CD14-positive monocyte (primary cell): ENCODE results near the gene CGREF1. TPM values are rescaled to one million over a fixed set of nuclear protein-coding genes. Genes with fewer than 3 reads are reported as not detected.

Experiments used
- DNase-seq, 3 donors: peaks; one replicate each; pipeline ENCODE4 v3.0.0-alpha.2; 2011 to 2022
- H2AFZ ChIP-seq: 2 replicates; pipeline ENCODE4 v1.6.0; 2012; ENCODE audit warnings: mild to moderate bottlenecking, low read depth, low read length, inconsistent platforms; ENCODE audit not compliant: insufficient read depth, poor library complexity, severe bottlenecking
- H3K27ac ChIP-seq, 2 donors: 1 replicate in 1 of 2; 2 replicates in 1 of 2; pipeline ENCODE4 v1.5.1; 2012 to 2013; ENCODE audit warnings: low read length in 2 of 2, control low read depth in 1 of 2, inconsistent platforms in 1 of 2, low read depth in 1 of 2, mild to moderate bottlenecking in 1 of 2
- H3K27me3 ChIP-seq, 2 donors: one replicate each; pipeline versions ENCODE4 v1.6.0 to v1.6.1; 2011 to 2013; ENCODE audit warnings: low read length in 2 of 2; ENCODE audit not compliant: control insufficient read depth in 2 of 2, insufficient read depth in 2 of 2
- H3K36me3 ChIP-seq, 2 donors: replicated peaks in 1 of 2; 1 replicate in 1 of 2; 2 replicates in 1 of 2; pipeline versions ENCODE4 v1.5.1 to v1.6.1; 2012 to 2013; ENCODE audit warnings: low read length in 2 of 2, control low read depth in 1 of 2, inconsistent platforms in 1 of 2, mild to moderate bottlenecking in 1 of 2; ENCODE audit not compliant: insufficient read depth in 2 of 2, control insufficient read depth in 1 of 2
- H3K4me1 ChIP-seq, 2 donors: 1 replicate in 1 of 2; 2 replicates in 1 of 2; pipeline versions ENCODE4 v1.5.1 to v1.6.1; 2012 to 2013; ENCODE audit warnings: low read length in 2 of 2, control low read depth in 1 of 2, inconsistent platforms in 1 of 2, mild to moderate bottlenecking in 1 of 2, moderate library complexity in 1 of 2; ENCODE audit not compliant: insufficient read depth in 2 of 2, control insufficient read depth in 1 of 2
- H3K4me2 ChIP-seq: replicated peaks from 2 replicates; pipeline ENCODE3; 2012; ENCODE audit warnings: low read length, moderate library complexity, mild to moderate bottlenecking; ENCODE audit not compliant: poor library complexity, severe bottlenecking; ENCODE audit errors: extremely low read depth
- H3K4me3 ChIP-seq, 3 experiments: fragments of 200-600 bp in 1 of 3; sonication (generic) in 1 of 3; replicated peaks in 1 of 3; 1 replicate in 2 of 3; 2 replicates in 1 of 3; pipeline ENCODE4 v1.5.1; 2011 to 2013; ENCODE audit warnings: low read length in 3 of 3, mild to moderate bottlenecking in 3 of 3, control low read depth in 2 of 3, low read depth in 2 of 3, inconsistent platforms in 1 of 3, moderate library complexity in 1 of 3
- H3K79me2 ChIP-seq: 2 replicates; pipeline ENCODE4 v1.6.0; 2012; ENCODE audit warnings: mild to moderate bottlenecking, control low read depth, inconsistent platforms, low read length, moderate library complexity; ENCODE audit not compliant: insufficient read depth
- H3K9ac ChIP-seq: 2 replicates; pipeline ENCODE4 v1.6.0; 2017; ENCODE audit warnings: low read length, mild to moderate bottlenecking; ENCODE audit not compliant: insufficient read depth, poor library complexity, severe bottlenecking
- H3K9me3 ChIP-seq, 2 donors: replicated peaks in 1 of 2; 1 replicate in 1 of 2; 2 replicates in 1 of 2; pipeline versions ENCODE4 v1.5.1 to v1.6.1; 2012 to 2013; ENCODE audit warnings: low read length in 2 of 2, control low read depth in 1 of 2; ENCODE audit not compliant: control insufficient read depth in 1 of 2, insufficient read depth in 1 of 2
- H4K20me1 ChIP-seq: 2 replicates; pipeline ENCODE4 v1.6.0; 2012; ENCODE audit warnings: mild to moderate bottlenecking, low read length, control low read depth, moderate library complexity; ENCODE audit not compliant: insufficient read depth
- H3K27ac Mint-ChIP-seq, 7 donors: one replicate each; pipeline ENCODE4 v1.8.0; 2020; ENCODE audit warnings: mild to moderate bottlenecking in 7 of 7, mixed read lengths in 7 of 7, moderate library complexity in 6 of 7, inconsistent platforms in 2 of 7
- H3K27me3 Mint-ChIP-seq, 3 donors: one replicate each; pipeline ENCODE4 v1.8.0; 2021 to 2022; ENCODE audit warnings: low read depth in 3 of 3, mild to moderate bottlenecking in 3 of 3, mixed read lengths in 3 of 3, moderate library complexity in 3 of 3, inconsistent platforms in 1 of 3
- H3K36me3 Mint-ChIP-seq, 2 donors: one replicate each; pipeline ENCODE4 v1.8.0; 2020; ENCODE audit warnings: mixed read lengths in 2 of 2, inconsistent platforms in 1 of 2, mild to moderate bottlenecking in 1 of 2
- H3K4me1 Mint-ChIP-seq: one replicate; pipeline ENCODE4 v1.8.0; 2020; ENCODE audit warnings: mild to moderate bottlenecking, mixed read lengths
- H3K4me3 Mint-ChIP-seq, 2 donors: one replicate each; pipeline ENCODE4 v1.8.0; 2020; ENCODE audit warnings: mild to moderate bottlenecking in 2 of 2, mixed read lengths in 2 of 2, moderate library complexity in 1 of 2
- H3K9me3 Mint-ChIP-seq, 7 donors: one replicate each; pipeline ENCODE4 v1.8.0; 2020 to 2022; ENCODE audit warnings: mixed read lengths in 7 of 7, mild to moderate bottlenecking in 6 of 7, moderate library complexity in 6 of 7, inconsistent platforms in 2 of 7
- WGBS: methylation state at CpG from one replicate; pipeline ENCODE4 v1.1.5; 2013; ENCODE audit warnings: missing lambda C conversion rate; ENCODE audit not compliant: insufficient coverage; 5-methylcytosine and 5-hydroxymethylcytosine counted together
- intact Hi-C, 2 donors: fragments of 100-400 bp; cut with micrococcal nuclease; formaldehyde crosslinking; loops; one replicate each; pipeline versions ENCODE4 v1.15.0 to v1.15.1; 2023
- polyA plus RNA-seq, 3 donors: library from polyadenylated mRNA; depleted of rRNA in 1 of 3; unstranded in 2 of 3; stranded (reverse) in 1 of 3; fragments of 300-500 nt in 2 of 3; fragments of >200 nt in 1 of 3; fragmentation: Illumina TruSeq in 2 of 3; gene quantifications; 1 replicate in 2 of 3; 2 replicates in 1 of 3; pipeline ENCODE4 v1.2.3, GENCODE V29; 2012 to 2021
- TF ChIP-seq, protein P1 (sequence below): fragments of 200-600 bp; IDR thresholded peaks from one replicate; pipeline ENCODE4 v1.8.0; 2022; ENCODE audit warnings: antibody characterized with exemption, mild to moderate bottlenecking

CGREF1 gene
- polyA plus RNA-seq, 3 donors: not detected

- no peak for DNase-seq
- Mint-ChIP-seq H3K4me1 (peaks cover 18% of the 10 kb centered on the region), H3K27ac (peak overlapping the region in 1 of 7 donors; percentile 69), H3K27me3 (peaks cover 0 to 4% (median 0%) of the 10 kb centered on the region in 3 donors), H3K4me3 (no peak overlapping the region), H3K9me3 (peaks cover 0 to 2% (median 0%) of the 10 kb centered on the region in 7 donors), H3K36me3 (peaks cover 40 to 43% of the 10 kb centered on the region in 2 donors)
- H3K4me3 ChIP-seq: no peak overlapping the region
- H3K27me3 ChIP-seq: no peaks in the 10 kb centered on the region
- TF ChIP-seq, protein P1, sequence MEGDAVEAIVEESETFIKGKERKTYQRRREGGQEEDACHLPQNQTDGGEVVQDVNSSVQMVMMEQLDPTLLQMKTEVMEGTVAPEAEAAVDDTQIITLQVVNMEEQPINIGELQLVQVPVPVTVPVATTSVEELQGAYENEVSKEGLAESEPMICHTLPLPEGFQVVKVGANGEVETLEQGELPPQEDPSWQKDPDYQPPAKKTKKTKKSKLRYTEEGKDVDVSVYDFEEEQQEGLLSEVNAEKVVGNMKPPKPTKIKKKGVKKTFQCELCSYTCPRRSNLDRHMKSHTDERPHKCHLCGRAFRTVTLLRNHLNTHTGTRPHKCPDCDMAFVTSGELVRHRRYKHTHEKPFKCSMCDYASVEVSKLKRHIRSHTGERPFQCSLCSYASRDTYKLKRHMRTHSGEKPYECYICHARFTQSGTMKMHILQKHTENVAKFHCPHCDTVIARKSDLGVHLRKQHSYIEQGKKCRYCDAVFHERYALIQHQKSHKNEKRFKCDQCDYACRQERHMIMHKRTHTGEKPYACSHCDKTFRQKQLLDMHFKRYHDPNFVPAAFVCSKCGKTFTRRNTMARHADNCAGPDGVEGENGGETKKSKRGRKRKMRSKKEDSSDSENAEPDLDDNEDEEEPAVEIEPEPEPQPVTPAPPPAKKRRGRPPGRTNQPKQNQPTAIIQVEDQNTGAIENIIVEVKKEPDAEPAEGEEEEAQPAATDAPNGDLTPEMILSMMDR: no peak
- H3K4me1 ChIP-seq: peaks cover 19% of the 10 kb centered on the region in 2 donors
- H3K4me2 ChIP-seq: no peak overlapping the region
- intact Hi-C loops: loop anchor here (5.0 kb wide), 1 partner anchor 33 kb away; no protein-coding TSS in a partner anchor
- H2AFZ ChIP-seq: no peak overlapping the region
- peaks cover 33 to 43% of the 10 kb centered on the region in 2 donors for H3K36me3 ChIP-seq
- no peak overlapping the region for H3K9ac ChIP-seq
- H3K9me3 ChIP-seq: no peaks in the 10 kb centered on the region
- H3K27ac ChIP-seq: no peak overlapping the region
- peaks cover 18% of the 10 kb centered on the region for H3K79me2 ChIP-seq
- 90% methylated on average over 8 of the region's 10 CpGs for WGBS
- peaks cover 19% of the 10 kb centered on the region for H4K20me1 ChIP-seq
Observed at GRCh38 chr2:27130396-27130795, 11.5 kb upstream of the CGREF1 start.

DNA sequence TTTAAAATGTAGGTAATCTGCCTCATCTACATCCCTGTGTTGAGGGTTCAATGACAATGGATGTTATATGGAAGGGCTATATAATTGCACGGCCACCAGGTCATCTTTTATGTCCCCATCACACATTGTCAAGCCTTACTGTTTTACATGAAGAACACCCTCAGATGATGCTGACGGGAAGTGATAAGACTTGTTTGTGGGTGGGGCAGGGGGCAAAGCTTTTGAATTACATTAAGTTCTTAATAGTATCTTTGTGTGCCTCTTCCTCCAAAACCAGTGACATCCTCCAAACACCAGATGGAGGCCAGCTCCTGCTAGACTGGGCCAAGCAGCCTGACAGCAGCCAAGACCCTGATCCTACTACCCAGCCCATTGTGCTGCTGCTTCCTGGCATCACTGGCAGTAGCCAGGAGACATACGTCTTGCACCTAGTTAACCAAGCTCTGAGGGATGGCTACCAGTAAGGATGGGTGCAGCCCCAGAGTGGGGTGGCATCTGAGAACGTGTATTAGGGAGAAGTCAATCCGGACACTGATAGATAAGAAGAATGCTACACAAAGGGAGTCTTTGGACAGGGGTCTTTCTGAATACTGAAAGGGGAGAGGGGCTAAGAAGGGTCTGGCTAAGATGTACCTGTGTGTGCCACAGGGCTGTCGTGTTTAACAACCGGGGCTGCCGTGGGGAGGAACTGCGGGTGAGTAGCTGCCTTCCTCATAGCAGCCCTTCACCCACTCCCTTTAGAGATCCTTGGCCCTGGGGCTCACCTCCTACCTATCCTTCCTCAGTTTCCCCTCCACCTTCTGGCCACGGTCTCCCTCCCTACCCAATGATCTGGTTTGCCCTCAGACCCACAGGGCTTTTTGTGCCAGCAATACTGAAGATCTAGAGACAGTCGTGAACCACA lies 10.0 kb upstream of the CGREF1 start:
- Histone ChIP-seq H3K36me3 (peaks cover 33 to 43% of the 10 kb centered on the region in 2 donors), H4K20me1 (peaks cover 19% of the 10 kb centered on the region), H3K4me1 (peaks cover 12 to 13% of the 10 kb centered on the region in 2 donors), H3K4me2 (no peak overlapping the region), H2AFZ (no peak overlapping the region), H3K79me2 (peaks cover 13% of the 10 kb centered on the region), H3K4me3 (no peak overlapping the region), H3K27ac (no peak overlapping the region), H3K9ac (no peak overlapping the region), H3K27me3 (no peaks in the 10 kb centered on the region), H3K9me3 (no peaks in the 10 kb centered on the region)
- H3K27ac Mint-ChIP-seq: peak overlapping the region in 4 of 7 donors; percentile 28 to 74 (median 51)
- no peak for DNase-seq
- peaks cover 0 to 2% (median 0%) of the 10 kb centered on the region in 7 donors for H3K9me3 Mint-ChIP-seq
- peaks cover 40 to 43% of the 10 kb centered on the region in 2 donors for H3K36me3 Mint-ChIP-seq
- peaks cover 0 to 2% (median 0%) of the 10 kb centered on the region in 3 donors for H3K27me3 Mint-ChIP-seq
- intact Hi-C loops: no loop called here
- no peak overlapping the region for H3K4me3 Mint-ChIP-seq
- peaks cover 16% of the 10 kb centered on the region for H3K4me1 Mint-ChIP-seq
- TF ChIP-seq, protein P1: no peak
- WGBS: 94% methylated on average over 7 of the region's 11 CpGs
